Erythroblast (primary cell): ENCODE results near the gene FAM240B.

Source experiments
- GATA1 ChIP-seq: IDR thresholded peaks from 2 replicates; pipeline ENCODE4 v1.6.1; 2011; ENCODE audit warnings: low read depth, mild to moderate bottlenecking, control low read depth, low read length, moderate library complexity
- POLR2A ChIP-seq: IDR thresholded peaks from 2 replicates; pipeline ENCODE4 v1.6.1; 2011; ENCODE audit warnings: mild to moderate bottlenecking, low read length

- TF ChIP-seq POLR2A = no peak
- no peak for TF ChIP-seq GATA1
Measured at GRCh38 chr9:38673399-38674193, 46.3 kb downstream of the FAM240B start.
